ENCODE measurements around the gene SLC25A33.

SLC25A33 gene

GRCh38 chr1:9537863-9538668 is 1.2 kb upstream of the SLC25A33 start:
- peaks cover 12% of the 10 kb centered on the region for H3K36me3 ChIP-seq (ENCODE audit: insufficient read depth, low read length)
- no peaks in the 10 kb centered on the region for H3K27me3 ChIP-seq (ENCODE audit: insufficient read depth, low read length, poor library complexity)
- DNase-seq (no peak), ATAC-seq (ENCODE audit: insufficient read depth, low read depth) (no peak)
- H3K27ac ChIP-seq (ENCODE audit: low read length) = peak overlapping the region; percentile 66
- peaks cover 28% of the 10 kb centered on the region for H4K20me1 ChIP-seq (ENCODE audit: insufficient read depth, low read length)
- no peak overlapping the region for H3K4me3 ChIP-seq (ENCODE audit: low read depth in 1 of 2, low read length in 2 of 2)
- TF ChIP-seq CTCF (IDR thresholded peaks at IDR 0.05; ENCODE audit: borderline replicate concordance, extremely low read depth, low read length, poor library complexity, severe bottlenecking) (no peak), EZH2 (IDR thresholded peaks at IDR 0.05; ENCODE audit: borderline replicate concordance, low read depth, low read length, severe bottlenecking) (no peak)
- H3K4me1 ChIP-seq (ENCODE audit: insufficient read depth, low read length) = peaks cover 44% of the 10 kb centered on the region
- H3K9ac ChIP-seq (ENCODE audit: low read depth, low read length) = peak overlapping the region; percentile 87
- peak overlapping the region; percentile 68 for H2AFZ ChIP-seq (ENCODE audit: low read depth, low read length)
- peak overlapping the region; percentile 99 for H3K4me2 ChIP-seq (ENCODE audit: insufficient read depth, low read length)
- peaks cover 38% of the 10 kb centered on the region for H3K79me2 ChIP-seq (ENCODE audit: insufficient read depth, low read length)
- no peaks in the 10 kb centered on the region for H3K9me3 ChIP-seq (ENCODE audit: insufficient read depth, low read length, severe bottlenecking)

- peak overlapping the region; percentile 68 for H2AFZ ChIP-seq (ENCODE audit: low read depth, low read length)
- peak overlapping the region in 1 of 2 experiments; percentile 98; a peak in 2 of 4 replicates for H3K4me3 ChIP-seq (ENCODE audit: low read depth in 1 of 2, low read length in 2 of 2)
- peaks cover 44% of the 10 kb centered on the region for H3K79me2 ChIP-seq (ENCODE audit: insufficient read depth, low read length)
- H3K4me1 ChIP-seq (ENCODE audit: insufficient read depth, low read length) = peaks cover 49% of the 10 kb centered on the region
- H3K27ac ChIP-seq (ENCODE audit: low read length) = peak overlapping the region; percentile 66
- H3K9ac ChIP-seq (ENCODE audit: low read depth, low read length) = peak overlapping the region; percentile 87
- TF ChIP-seq EZH2 (IDR thresholded peaks at IDR 0.05; ENCODE audit: borderline replicate concordance, low read depth, low read length, severe bottlenecking) (no peak), CTCF (IDR thresholded peaks at IDR 0.05; ENCODE audit: borderline replicate concordance, extremely low read depth, low read length, poor library complexity, severe bottlenecking) (no peak)
- H3K4me2 ChIP-seq (ENCODE audit: insufficient read depth, low read length) = peak overlapping the region; percentile 99
- no peaks in the 10 kb centered on the region for H3K9me3 ChIP-seq (ENCODE audit: insufficient read depth, low read length, severe bottlenecking)
- H3K27me3 ChIP-seq (ENCODE audit: insufficient read depth, low read length, poor library complexity) = no peaks in the 10 kb centered on the region
- peaks cover 15% of the 10 kb centered on the region for H3K36me3 ChIP-seq (ENCODE audit: insufficient read depth, low read length)
- DNase-seq (no peak), ATAC-seq (ENCODE audit: insufficient read depth, low read depth) (no peak; the same call in 2 of the 3 replicates)
- H4K20me1 ChIP-seq (ENCODE audit: insufficient read depth, low read length) = peaks cover 34% of the 10 kb centered on the region
These were observed 548 bp upstream of the SLC25A33 start for GRCh38 chr1:9538669-9539164.

- Histone ChIP-seq H3K4me3 (ENCODE audit: low read depth in 1 of 2, low read length in 2 of 2) (peak overlapping the region; percentile 81 to 98), H3K4me2 (ENCODE audit: insufficient read depth, low read length) (peak overlapping the region; percentile 99), H3K4me1 (ENCODE audit: insufficient read depth, low read length) (peaks cover 57% of the 10 kb centered on the region), H3K36me3 (ENCODE audit: insufficient read depth, low read length) (peaks cover 15% of the 10 kb centered on the region), H3K9me3 (ENCODE audit: insufficient read depth, low read length, severe bottlenecking) (no peaks in the 10 kb centered on the region), H3K27me3 (ENCODE audit: insufficient read depth, low read length, poor library complexity) (no peaks in the 10 kb centered on the region), H4K20me1 (ENCODE audit: insufficient read depth, low read length) (peaks cover 46% of the 10 kb centered on the region), H3K27ac (ENCODE audit: low read length) (peak overlapping the region; percentile 80), H3K9ac (ENCODE audit: low read depth, low read length) (peak overlapping the region; percentile 87), H3K79me2 (ENCODE audit: insufficient read depth, low read length) (peaks cover 57% of the 10 kb centered on the region), H2AFZ (ENCODE audit: low read depth, low read length) (peak overlapping the region; percentile 69)
- DNase-seq = peak; percentile 67
- ATAC-seq (ENCODE audit: insufficient read depth, low read depth) = peak; percentile 63
- TF ChIP-seq CTCF (IDR thresholded peaks at IDR 0.05; ENCODE audit: borderline replicate concordance, extremely low read depth, low read length, poor library complexity, severe bottlenecking) (no peak), EZH2 (IDR thresholded peaks at IDR 0.05; ENCODE audit: borderline replicate concordance, low read depth, low read length, severe bottlenecking) (no peak)
These were observed 725 bp downstream of the SLC25A33 start for GRCh38 chr1:9539829-9540550.

Data from DND-41 (cell line).